HepG2 (cell line): ENCODE results near the gene ZNRF3. TPM values are rescaled to one million over a fixed set of nuclear protein-coding genes. Genes with fewer than 3 reads are reported as not detected.

Experiments
- ARNTL ChIP-seq: sonication (generic); formaldehyde crosslinking; IDR thresholded peaks from 2 replicates; pipeline ENCODE4 v1.4.0; 2020; ENCODE audit warnings: mild to moderate bottlenecking, missing genetic modification reagents
- BRD4 ChIP-seq: sonication (generic); formaldehyde crosslinking; IDR thresholded peaks from 2 replicates; pipeline ENCODE4 v1.4.0; 2020; ENCODE audit warnings: missing genetic modification reagents
- ELF1 ChIP-seq: sonication (generic); formaldehyde crosslinking; IDR thresholded peaks from 2 replicates; pipeline ENCODE4 v1.4.0; 2020; ENCODE audit warnings: missing genetic modification reagents
- FOSL2 ChIP-seq: sonication (generic); formaldehyde crosslinking; IDR thresholded peaks from 2 replicates; pipeline ENCODE4 v1.4.0; 2020; ENCODE audit warnings: missing genetic modification reagents
- GABPB1 ChIP-seq: IDR thresholded peaks from 2 replicates; pipeline ENCODE4 v1.6.1; 2016; ENCODE audit warnings: mild to moderate bottlenecking, missing genetic modification reagents, moderate library complexity, missing compliant biosample characterization
- GATA4 ChIP-seq: sonication (generic); IDR thresholded peaks from 2 replicates; pipeline ENCODE4 v1.6.1; 2016; ENCODE audit warnings: antibody characterized with exemption, low read depth, borderline replicate concordance
- ISL2 ChIP-seq: sonication (generic); formaldehyde crosslinking; IDR thresholded peaks from 2 replicates; pipeline ENCODE4 v1.5.0; 2020; ENCODE audit warnings: missing genetic modification reagents
- KAT8 ChIP-seq: IDR thresholded peaks from 2 replicates; pipeline ENCODE4 v1.6.1; 2016; ENCODE audit warnings: missing genetic modification reagents, missing compliant biosample characterization
- MEIS1 ChIP-seq: sonication (generic); formaldehyde crosslinking; IDR thresholded peaks from 2 replicates; pipeline ENCODE4 v1.9.0; 2021; ENCODE audit warnings: mild to moderate bottlenecking, missing genetic modification reagents, moderate library complexity, borderline replicate concordance
- NFYC ChIP-seq: IDR thresholded peaks from 2 replicates; pipeline ENCODE4 v1.6.1; 2016; ENCODE audit warnings: missing genetic modification reagents, missing compliant biosample characterization
- NR2F1 ChIP-seq, 2 experiments: fragments of 450-650 bp in 1 of 2; formaldehyde crosslinking in 1 of 2; IDR thresholded peaks; 2 replicates each; pipeline versions ENCODE4 v1.5.0 to v1.6.1; 2016 to 2020; ENCODE audit warnings: mild to moderate bottlenecking in 1 of 2, missing compliant biosample characterization in 1 of 2, missing genetic modification reagents in 1 of 2, moderate library complexity in 1 of 2
- RBAK ChIP-seq: sonication (generic); formaldehyde crosslinking; IDR thresholded peaks from 2 replicates; pipeline ENCODE4 v1.5.1; 2020; ENCODE audit warnings: mild to moderate bottlenecking, missing genetic modification reagents
- SATB2 ChIP-seq: sonication (generic); formaldehyde crosslinking; IDR thresholded peaks from 2 replicates; pipeline ENCODE4 v1.5.0; 2020; ENCODE audit warnings: missing genetic modification reagents
- TCF7L2 ChIP-seq: IDR thresholded peaks from 2 replicates; pipeline ENCODE4 v1.6.1; 2011; ENCODE audit warnings: mild to moderate bottlenecking, low read depth, low read length, moderate library complexity
- ZNF292 ChIP-seq: sonication (generic); formaldehyde crosslinking; IDR thresholded peaks from 2 replicates; pipeline ENCODE4 v1.8.1; 2022; ENCODE audit warnings: mild to moderate bottlenecking, low read depth, missing genetic modification reagents, borderline replicate concordance
- ZNF317 ChIP-seq: sonication (generic); formaldehyde crosslinking; IDR thresholded peaks from 2 replicates; pipeline ENCODE4 v1.5.0; 2020; ENCODE audit warnings: mild to moderate bottlenecking, missing genetic modification reagents
- ZNF34 ChIP-seq: sonication (generic); formaldehyde crosslinking; IDR thresholded peaks from 2 replicates; pipeline ENCODE4 v1.4.0; 2020; ENCODE audit warnings: mild to moderate bottlenecking, missing genetic modification reagents, borderline replicate concordance
- ZNF432 ChIP-seq: sonication (generic); formaldehyde crosslinking; IDR thresholded peaks from 2 replicates; pipeline ENCODE4 v1.5.0; 2020; ENCODE audit warnings: missing genetic modification reagents, mild to moderate bottlenecking, borderline replicate concordance
- ZNF446 ChIP-seq: sonication (generic); formaldehyde crosslinking; IDR thresholded peaks from 2 replicates; pipeline ENCODE4 v1.5.0; 2020; ENCODE audit warnings: mild to moderate bottlenecking, missing genetic modification reagents
- ZNF629 ChIP-seq: sonication (generic); formaldehyde crosslinking; conservative IDR thresholded peaks from 2 replicates; pipeline ENCODE4 v1.5.0; 2020; ENCODE audit warnings: missing genetic modification reagents
- polyA plus RNA-seq, 8 experiments: library from polyadenylated mRNA; depleted of rRNA in 3 of 8; stranded (reverse) in 7 of 8; unstranded in 1 of 8; fragments of >200 nt; fragmentation: Illumina TruSeq in 4 of 8; extraction: Trizol in 4 of 8; gene quantifications; 2 replicates each; pipeline versions ENCODE4 v1.2.1 to v1.2.3, GENCODE V29; 2011 to 2016; ENCODE audit warnings: low read depth in 4 of 8, missing spikeins in 1 of 8, mixed read lengths in 1 of 8; ENCODE audit not compliant: insufficient read depth in 1 of 8
- total RNA-seq, 5 experiments: library from RNA; depleted of rRNA; stranded (reverse); fragments of >200 nt; fragmentation: Illumina TruSeq; extraction: Trizol; gene quantifications; 2 replicates each; pipeline ENCODE4 v1.2.3, GENCODE V29; 2016; ENCODE audit warnings: low read depth in 1 of 5
- TF ChIP-seq, protein P1 (sequence below): IDR thresholded peaks from 2 replicates; pipeline ENCODE4 v1.4.0; 2020; ENCODE audit warnings: mild to moderate bottlenecking, missing genetic modification reagents
- TF ChIP-seq, protein P2 (sequence below): sonication (generic); formaldehyde crosslinking; IDR thresholded peaks from 2 replicates; pipeline ENCODE4 v1.4.0; 2020; ENCODE audit warnings: missing genetic modification reagents
- TF ChIP-seq, protein P3 (sequence below): sonication (generic); formaldehyde crosslinking; IDR thresholded peaks from 2 replicates; pipeline ENCODE4 v1.4.0; 2020; ENCODE audit warnings: mild to moderate bottlenecking, low read depth, missing genetic modification reagents
- TF ChIP-seq, protein P4 (sequence below): sonication (generic); formaldehyde crosslinking; IDR thresholded peaks from 2 replicates; pipeline ENCODE4 v1.5.1; 2020; ENCODE audit warnings: mild to moderate bottlenecking, moderate library complexity, missing genetic modification reagents

Gene ZNRF3
- total and polyA plus RNA-seq, 2 of the 13 experiments (the other 11 are each of a cell fraction or from before 2014, with no cell fraction given) = 20.3 to 36.7 TPM

DNA sequence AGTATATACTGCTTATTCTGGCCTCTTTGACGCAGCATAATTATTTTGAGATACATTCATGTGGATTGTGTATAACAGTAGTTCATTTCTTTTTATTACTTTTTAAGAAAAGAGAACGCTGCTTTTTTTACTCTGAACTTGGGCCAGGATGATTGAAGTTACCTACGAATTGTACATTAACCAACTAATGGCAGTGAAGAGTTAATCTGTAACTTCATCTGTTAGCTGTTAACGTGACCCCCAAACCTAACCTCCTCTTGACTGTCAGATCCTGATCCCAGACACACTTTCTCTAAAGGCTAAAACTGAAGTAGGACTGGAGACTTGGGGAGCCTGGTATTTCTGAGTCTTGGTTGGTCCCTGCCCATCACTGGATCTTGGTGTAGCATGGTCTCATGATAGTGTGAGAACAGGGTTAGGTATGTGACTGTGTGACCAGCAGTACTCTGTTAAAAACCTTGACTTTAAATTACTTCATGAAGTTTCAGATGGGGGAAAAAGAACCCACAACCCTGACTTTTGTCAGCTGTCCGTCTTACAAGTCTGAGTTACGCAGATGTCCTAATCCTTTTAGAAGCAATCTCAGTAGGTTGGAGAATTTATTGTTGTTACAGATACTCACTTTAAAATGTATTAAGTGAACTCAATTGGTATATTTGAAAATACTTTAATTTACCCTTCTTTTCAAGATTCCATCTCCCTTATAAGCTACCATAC lies 138.9 kb downstream of the ZNRF3 start (continued):
- TF ChIP-seq ARNTL (CRISPR knock-in tag) = peak; percentile 87
- TF ChIP-seq, protein P1, sequence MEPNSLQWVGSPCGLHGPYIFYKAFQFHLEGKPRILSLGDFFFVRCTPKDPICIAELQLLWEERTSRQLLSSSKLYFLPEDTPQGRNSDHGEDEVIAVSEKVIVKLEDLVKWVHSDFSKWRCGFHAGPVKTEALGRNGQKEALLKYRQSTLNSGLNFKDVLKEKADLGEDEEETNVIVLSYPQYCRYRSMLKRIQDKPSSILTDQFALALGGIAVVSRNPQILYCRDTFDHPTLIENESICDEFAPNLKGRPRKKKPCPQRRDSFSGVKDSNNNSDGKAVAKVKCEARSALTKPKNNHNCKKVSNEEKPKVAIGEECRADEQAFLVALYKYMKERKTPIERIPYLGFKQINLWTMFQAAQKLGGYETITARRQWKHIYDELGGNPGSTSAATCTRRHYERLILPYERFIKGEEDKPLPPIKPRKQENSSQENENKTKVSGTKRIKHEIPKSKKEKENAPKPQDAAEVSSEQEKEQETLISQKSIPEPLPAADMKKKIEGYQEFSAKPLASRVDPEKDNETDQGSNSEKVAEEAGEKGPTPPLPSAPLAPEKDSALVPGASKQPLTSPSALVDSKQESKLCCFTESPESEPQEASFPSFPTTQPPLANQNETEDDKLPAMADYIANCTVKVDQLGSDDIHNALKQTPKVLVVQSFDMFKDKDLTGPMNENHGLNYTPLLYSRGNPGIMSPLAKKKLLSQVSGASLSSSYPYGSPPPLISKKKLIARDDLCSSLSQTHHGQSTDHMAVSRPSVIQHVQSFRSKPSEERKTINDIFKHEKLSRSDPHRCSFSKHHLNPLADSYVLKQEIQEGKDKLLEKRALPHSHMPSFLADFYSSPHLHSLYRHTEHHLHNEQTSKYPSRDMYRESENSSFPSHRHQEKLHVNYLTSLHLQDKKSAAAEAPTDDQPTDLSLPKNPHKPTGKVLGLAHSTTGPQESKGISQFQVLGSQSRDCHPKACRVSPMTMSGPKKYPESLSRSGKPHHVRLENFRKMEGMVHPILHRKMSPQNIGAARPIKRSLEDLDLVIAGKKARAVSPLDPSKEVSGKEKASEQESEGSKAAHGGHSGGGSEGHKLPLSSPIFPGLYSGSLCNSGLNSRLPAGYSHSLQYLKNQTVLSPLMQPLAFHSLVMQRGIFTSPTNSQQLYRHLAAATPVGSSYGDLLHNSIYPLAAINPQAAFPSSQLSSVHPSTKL (CRISPR knock-in tag) = peak; percentile 68; the same call in 1 of the 2 replicates
- no peak for TF ChIP-seq TCF7L2
- TF ChIP-seq BRD4 (CRISPR knock-in tag) = 0 out of 2 replicates have a peak, but pooled peaks have one; percentile 28
- TF ChIP-seq, protein P2, sequence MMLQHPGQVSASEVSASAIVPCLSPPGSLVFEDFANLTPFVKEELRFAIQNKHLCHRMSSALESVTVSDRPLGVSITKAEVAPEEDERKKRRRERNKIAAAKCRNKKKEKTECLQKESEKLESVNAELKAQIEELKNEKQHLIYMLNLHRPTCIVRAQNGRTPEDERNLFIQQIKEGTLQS (CRISPR knock-in tag) = no peak
- TF ChIP-seq ELF1 (CRISPR knock-in tag) = no peak
- no peak for TF ChIP-seq FOSL2 (CRISPR knock-in tag)
- no peak for TF ChIP-seq GATA4
- TF ChIP-seq MEIS1 = peak; percentile 59; the same call in 1 of the 2 replicates
- no peak for TF ChIP-seq ZNF629 (CRISPR knock-in tag)
- TF ChIP-seq, protein P3, sequence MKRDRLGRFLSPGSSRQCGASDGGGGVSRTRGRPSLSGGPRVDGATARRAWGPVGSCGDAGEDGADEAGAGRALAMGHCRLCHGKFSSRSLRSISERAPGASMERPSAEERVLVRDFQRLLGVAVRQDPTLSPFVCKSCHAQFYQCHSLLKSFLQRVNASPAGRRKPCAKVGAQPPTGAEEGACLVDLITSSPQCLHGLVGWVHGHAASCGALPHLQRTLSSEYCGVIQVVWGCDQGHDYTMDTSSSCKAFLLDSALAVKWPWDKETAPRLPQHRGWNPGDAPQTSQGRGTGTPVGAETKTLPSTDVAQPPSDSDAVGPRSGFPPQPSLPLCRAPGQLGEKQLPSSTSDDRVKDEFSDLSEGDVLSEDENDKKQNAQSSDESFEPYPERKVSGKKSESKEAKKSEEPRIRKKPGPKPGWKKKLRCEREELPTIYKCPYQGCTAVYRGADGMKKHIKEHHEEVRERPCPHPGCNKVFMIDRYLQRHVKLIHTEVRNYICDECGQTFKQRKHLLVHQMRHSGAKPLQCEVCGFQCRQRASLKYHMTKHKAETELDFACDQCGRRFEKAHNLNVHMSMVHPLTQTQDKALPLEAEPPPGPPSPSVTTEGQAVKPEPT (CRISPR knock-in tag) = no peak
- no peak for TF ChIP-seq ZNF34
- peak; percentile 92; the same call in 1 of the 2 replicates for TF ChIP-seq ZNF317 (CRISPR knock-in tag)
- no peak for TF ChIP-seq GABPB1 (CRISPR knock-in tag)
- no peak for TF ChIP-seq ZNF432 (CRISPR knock-in tag)
- TF ChIP-seq ZNF446 (CRISPR knock-in tag) = no peak
- TF ChIP-seq KAT8 (CRISPR knock-in tag) = no peak
- no peak for TF ChIP-seq NFYC (CRISPR knock-in tag)
- TF ChIP-seq, protein P4, sequence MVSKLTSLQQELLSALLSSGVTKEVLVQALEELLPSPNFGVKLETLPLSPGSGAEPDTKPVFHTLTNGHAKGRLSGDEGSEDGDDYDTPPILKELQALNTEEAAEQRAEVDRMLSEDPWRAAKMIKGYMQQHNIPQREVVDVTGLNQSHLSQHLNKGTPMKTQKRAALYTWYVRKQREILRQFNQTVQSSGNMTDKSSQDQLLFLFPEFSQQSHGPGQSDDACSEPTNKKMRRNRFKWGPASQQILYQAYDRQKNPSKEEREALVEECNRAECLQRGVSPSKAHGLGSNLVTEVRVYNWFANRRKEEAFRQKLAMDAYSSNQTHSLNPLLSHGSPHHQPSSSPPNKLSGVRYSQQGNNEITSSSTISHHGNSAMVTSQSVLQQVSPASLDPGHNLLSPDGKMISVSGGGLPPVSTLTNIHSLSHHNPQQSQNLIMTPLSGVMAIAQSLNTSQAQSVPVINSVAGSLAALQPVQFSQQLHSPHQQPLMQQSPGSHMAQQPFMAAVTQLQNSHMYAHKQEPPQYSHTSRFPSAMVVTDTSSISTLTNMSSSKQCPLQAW (CRISPR knock-in tag) = peak; percentile 90
- no peak for TF ChIP-seq RBAK (CRISPR knock-in tag)
- TF ChIP-seq SATB2 (CRISPR knock-in tag) = no peak
- TF ChIP-seq NR2F1 (CRISPR knock-in tag; IDR thresholded peaks at IDR 0.05) = peak in 1 of 2 experiments; percentile 35; a peak in 1 of 4 replicates
- TF ChIP-seq ZNF292 = no peak
- TF ChIP-seq ISL2 (CRISPR knock-in tag) = 0 out of 2 replicates have a peak, but pooled peaks have one; percentile 11
